Ishikawa (cell line): Measurements from ENCODE around the gene NOS1.

Experiments
- CEBPB ChIP-seq: IDR thresholded peaks from 2 replicates; pipeline ENCODE4 v1.6.1; 2012
- CREB1 ChIP-seq: IDR thresholded peaks from 2 replicates; pipeline ENCODE4 v1.6.1; 2012; ENCODE audit warnings: low read depth
- EGR1 ChIP-seq: IDR thresholded peaks from 2 replicates; pipeline ENCODE4 v1.6.1; 2012
- EP300 ChIP-seq: IDR thresholded peaks from 2 replicates; pipeline ENCODE4 v1.6.1; 2012; ENCODE audit warnings: borderline replicate concordance
- FOXM1 ChIP-seq: IDR thresholded peaks from 2 replicates; pipeline ENCODE4 v1.6.1; 2012; ENCODE audit warnings: low read depth, borderline replicate concordance
- MAX ChIP-seq: IDR thresholded peaks from 2 replicates; pipeline ENCODE4 v1.6.1; 2012
- NFIC ChIP-seq: IDR thresholded peaks from 2 replicates; pipeline ENCODE4 v1.6.1; 2012
- RAD21 ChIP-seq: IDR thresholded peaks from 2 replicates; pipeline ENCODE4 v1.6.1; 2012; ENCODE audit warnings: low read depth
- REST ChIP-seq: IDR thresholded peaks from 2 replicates; pipeline ENCODE4 v1.6.1; 2012; ENCODE audit warnings: low read depth, mild to moderate bottlenecking
- TAF1 ChIP-seq: IDR thresholded peaks from 2 replicates; pipeline ENCODE4 v1.6.1; 2012; ENCODE audit warnings: low read depth, mild to moderate bottlenecking
- TCF12 ChIP-seq: IDR thresholded peaks from 2 replicates; pipeline ENCODE4 v1.6.1; 2012; ENCODE audit warnings: low read depth
- TEAD4 ChIP-seq: IDR thresholded peaks from 2 replicates; pipeline ENCODE4 v1.6.1; 2012
- USF1 ChIP-seq: IDR thresholded peaks from 2 replicates; pipeline ENCODE4 v1.6.1; 2012
- YY1 ChIP-seq: IDR thresholded peaks from 2 replicates; pipeline ENCODE4 v1.6.1; 2012; ENCODE audit warnings: low read depth
- ZBTB7A ChIP-seq: IDR thresholded peaks from 2 replicates; pipeline ENCODE4 v1.6.1; 2012; ENCODE audit warnings: low read depth

NOS1 gene

GRCh38 chr12:117228239-117228638, 133.2 kb downstream of the NOS1 start:
- TF ChIP-seq TAF1 = no peak

- TF ChIP-seq FOXM1 = no peak
- no peak for TF ChIP-seq CEBPB
- no peak for TF ChIP-seq TEAD4
- TF ChIP-seq YY1 = no peak
- TF ChIP-seq NFIC = no peak
- no peak for TF ChIP-seq REST
- no peak for TF ChIP-seq ZBTB7A
Measured at GRCh38 chr12:117227000-117227653, 134.3 kb downstream of the NOS1 start.

- no peak for TF ChIP-seq REST
- no peak for TF ChIP-seq NFIC
- no peak for TF ChIP-seq TEAD4
- no peak for TF ChIP-seq CEBPB
- no peak for TF ChIP-seq CREB1
- TF ChIP-seq TCF12 = no peak
- TF ChIP-seq EP300 = no peak
- TF ChIP-seq ZBTB7A = no peak
Measured at GRCh38 chr12:117226505-117226904, 134.9 kb downstream of the NOS1 start.

- TF ChIP-seq CREB1 = no peak
- no peak for TF ChIP-seq MAX
- TF ChIP-seq USF1 = no peak
Measured at GRCh38 chr12:117225179-117225578, 136.2 kb downstream of the NOS1 start.

- TF ChIP-seq TEAD4 (no peak), USF1 (no peak), TCF12 (no peak), RAD21 (no peak), EP300 (no peak), CREB1 (no peak), MAX (no peak), CEBPB (no peak), YY1 (no peak)
Measured at GRCh38 chr12:117218149-117218548, 143.3 kb downstream of the NOS1 start.

GRCh38 chr12:117216686-117217085, 144.7 kb downstream of the NOS1 start:
- no peak for TF ChIP-seq TCF12
- no peak for TF ChIP-seq NFIC
- TF ChIP-seq EGR1 = no peak
- no peak for TF ChIP-seq USF1
- TF ChIP-seq ZBTB7A = no peak
- TF ChIP-seq REST = no peak
- no peak for TF ChIP-seq TAF1
- TF ChIP-seq EP300 = no peak
- no peak for TF ChIP-seq RAD21
